HUES48 (cell line): ENCODE results near the gene FERMT1.

Experiments used
- H3K27ac ChIP-seq: one replicate; pipeline ENCODE4 v1.7.0; 2013; ENCODE audit warnings: low read depth, low read length, inconsistent platforms
- H3K27me3 ChIP-seq: 2 replicates; pipeline ENCODE4 v1.6.1; 2013; ENCODE audit warnings: mild to moderate bottlenecking, low read length; ENCODE audit not compliant: control insufficient read depth, insufficient read depth
- H3K36me3 ChIP-seq: 2 replicates; pipeline ENCODE4 v1.6.1; 2013; ENCODE audit warnings: low read length; ENCODE audit not compliant: control insufficient read depth, insufficient read depth
- H3K4me1 ChIP-seq: 2 replicates; pipeline ENCODE4 v1.6.1; 2013; ENCODE audit warnings: mild to moderate bottlenecking, low read length; ENCODE audit not compliant: control insufficient read depth, insufficient read depth
- H3K4me3 ChIP-seq: 2 replicates; pipeline ENCODE4 v1.5.1; 2013; ENCODE audit warnings: mild to moderate bottlenecking, low read depth, low read length
- H3K9ac ChIP-seq: 2 replicates; pipeline ENCODE4 v1.6.1; 2013; ENCODE audit warnings: mild to moderate bottlenecking, low read depth, low read length, moderate library complexity
- H3K9me3 ChIP-seq: 2 replicates; pipeline ENCODE4 v1.6.1; 2013; ENCODE audit warnings: low read length; ENCODE audit not compliant: control insufficient read depth, insufficient read depth

Gene FERMT1

GRCh38 chr20:6070829-6071695 lies 51.8 kb downstream of the FERMT1 start:
- no peaks in the 10 kb centered on the region for H3K9me3 ChIP-seq
- peaks cover 9% of the 10 kb centered on the region for H3K36me3 ChIP-seq
- H3K27me3 ChIP-seq: no peaks in the 10 kb centered on the region
- no peak overlapping the region for H3K9ac ChIP-seq
- H3K4me3 ChIP-seq: no peak overlapping the region
- no peak overlapping the region for H3K27ac ChIP-seq
- no peaks in the 10 kb centered on the region for H3K4me1 ChIP-seq

- Histone ChIP-seq H3K9ac (no peak overlapping the region), H3K4me3 (no peak overlapping the region), H3K27me3 (no peaks in the 10 kb centered on the region), H3K9me3 (no peaks in the 10 kb centered on the region), H3K27ac (no peak overlapping the region), H3K4me1 (no peaks in the 10 kb centered on the region), H3K36me3 (no peaks in the 10 kb centered on the region; the same call in 1 of the 2 replicates)
Observed at GRCh38 chr20:6069669-6070068, 53.2 kb downstream of the FERMT1 start.

- Histone ChIP-seq H3K27ac (no peak overlapping the region), H3K9me3 (no peaks in the 10 kb centered on the region), H3K9ac (no peak overlapping the region), H3K4me1 (no peaks in the 10 kb centered on the region), H3K27me3 (no peaks in the 10 kb centered on the region), H3K36me3 (no peaks in the 10 kb centered on the region), H3K4me3 (no peak overlapping the region)
Observed at GRCh38 chr20:6067763-6068318, 55.0 kb downstream of the FERMT1 start.

GRCh38 chr20:6066582-6066981 lies 56.2 kb downstream of the FERMT1 start:
- Histone ChIP-seq H3K9ac (no peak overlapping the region), H3K4me3 (no peak overlapping the region), H3K27me3 (no peaks in the 10 kb centered on the region), H3K36me3 (no peaks in the 10 kb centered on the region), H3K9me3 (no peaks in the 10 kb centered on the region), H3K27ac (no peak overlapping the region), H3K4me1 (no peaks in the 10 kb centered on the region)

GRCh38 chr20:6061544-6061943 lies 61.3 kb downstream of the FERMT1 start:
- Histone ChIP-seq H3K4me3 (no peak overlapping the region), H3K9me3 (no peaks in the 10 kb centered on the region), H3K4me1 (no peaks in the 10 kb centered on the region), H3K36me3 (no peaks in the 10 kb centered on the region), H3K27me3 (no peaks in the 10 kb centered on the region), H3K9ac (no peak overlapping the region), H3K27ac (no peak overlapping the region)

GRCh38 chr20:6060213-6060612 lies 62.6 kb downstream of the FERMT1 start:
- Histone ChIP-seq H3K27ac (no peak overlapping the region), H3K4me1 (no peaks in the 10 kb centered on the region), H3K4me3 (no peak overlapping the region), H3K9ac (no peak overlapping the region), H3K27me3 (no peaks in the 10 kb centered on the region), H3K36me3 (no peaks in the 10 kb centered on the region), H3K9me3 (no peaks in the 10 kb centered on the region)

GRCh38 chr20:6058684-6059295 lies 64.0 kb downstream of the FERMT1 start:
- peaks cover 7% of the 10 kb centered on the region for H3K27me3 ChIP-seq
- H3K9ac ChIP-seq: no peak overlapping the region
- H3K4me3 ChIP-seq: no peak overlapping the region
- peaks cover 6% of the 10 kb centered on the region for H3K4me1 ChIP-seq
- H3K9me3 ChIP-seq: no peaks in the 10 kb centered on the region
- peak overlapping the region; percentile 39 for H3K27ac ChIP-seq
- no peaks in the 10 kb centered on the region for H3K36me3 ChIP-seq

GRCh38 chr20:6057691-6058090 lies 65.1 kb downstream of the FERMT1 start:
- no peak overlapping the region for H3K4me3 ChIP-seq
- no peaks in the 10 kb centered on the region for H3K36me3 ChIP-seq
- H3K4me1 ChIP-seq: peaks cover 16% of the 10 kb centered on the region
- no peaks in the 10 kb centered on the region for H3K9me3 ChIP-seq
- no peak overlapping the region for H3K9ac ChIP-seq
- no peak overlapping the region for H3K27ac ChIP-seq
- H3K27me3 ChIP-seq: peaks cover 18% of the 10 kb centered on the region

GRCh38 chr20:6057139-6057538 lies 65.7 kb downstream of the FERMT1 start:
- Histone ChIP-seq H3K27ac (no peak overlapping the region), H3K4me3 (no peak overlapping the region), H3K36me3 (no peaks in the 10 kb centered on the region), H3K9me3 (no peaks in the 10 kb centered on the region), H3K9ac (no peak overlapping the region), H3K4me1 (peaks cover 19% of the 10 kb centered on the region), H3K27me3 (peaks cover 23% of the 10 kb centered on the region)

- Histone ChIP-seq H3K27me3 (peaks cover 34% of the 10 kb centered on the region), H3K27ac (no peak overlapping the region), H3K9ac (no peak overlapping the region), H3K4me3 (no peak overlapping the region), H3K4me1 (peaks cover 23% of the 10 kb centered on the region), H3K36me3 (no peaks in the 10 kb centered on the region), H3K9me3 (no peaks in the 10 kb centered on the region)
Observed at GRCh38 chr20:6055981-6056569, 66.8 kb downstream of the FERMT1 start.
